GM21423 (cell line): ENCODE results near the gene ABR.
"Not testable (repeated sequence)": the region's sequence is repeated elsewhere in the genome, so short reads cannot be mapped to it uniquely, and the experiment has no call there.

Source experiments
- ATAC-seq: cut with Tn5 transposase; IDR thresholded peaks from one replicate; pipeline ENCODE4 v1.9.1; 2021; ENCODE audit warnings: mild to moderate bottlenecking, moderate library complexity; ENCODE audit not compliant: unreplicated experiment

The ABR gene

DNA sequence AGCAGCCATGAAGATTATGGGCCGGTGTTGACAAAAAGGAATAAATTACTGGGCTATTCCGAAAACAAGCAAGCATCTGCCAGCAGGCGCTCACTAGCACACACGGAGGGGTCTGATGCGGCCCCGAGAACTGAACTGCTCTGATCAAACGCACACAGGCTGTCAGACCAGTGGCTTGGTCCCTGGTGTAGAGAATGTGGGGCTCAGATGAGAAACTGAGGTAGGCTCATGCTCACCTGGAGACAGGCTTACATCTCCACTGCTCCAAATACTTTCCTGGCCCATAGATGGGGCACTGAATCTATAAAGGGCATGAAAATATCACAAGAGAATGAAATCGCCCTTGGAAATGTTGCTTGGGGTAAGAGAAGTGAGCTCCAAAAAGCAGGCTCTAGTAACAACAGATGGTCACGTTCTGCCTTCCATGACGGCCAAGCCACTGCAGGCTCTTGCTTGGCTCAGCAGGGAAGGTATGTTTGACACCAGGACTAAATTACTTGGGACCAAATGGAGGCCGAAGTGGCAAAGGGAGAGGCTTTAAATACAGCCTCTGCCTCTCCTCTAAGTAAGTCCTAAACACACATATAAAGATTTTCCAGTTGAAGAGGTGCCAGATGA, 5.4 kb downstream of the ABR start:
- no peak for ATAC-seq

DNA sequence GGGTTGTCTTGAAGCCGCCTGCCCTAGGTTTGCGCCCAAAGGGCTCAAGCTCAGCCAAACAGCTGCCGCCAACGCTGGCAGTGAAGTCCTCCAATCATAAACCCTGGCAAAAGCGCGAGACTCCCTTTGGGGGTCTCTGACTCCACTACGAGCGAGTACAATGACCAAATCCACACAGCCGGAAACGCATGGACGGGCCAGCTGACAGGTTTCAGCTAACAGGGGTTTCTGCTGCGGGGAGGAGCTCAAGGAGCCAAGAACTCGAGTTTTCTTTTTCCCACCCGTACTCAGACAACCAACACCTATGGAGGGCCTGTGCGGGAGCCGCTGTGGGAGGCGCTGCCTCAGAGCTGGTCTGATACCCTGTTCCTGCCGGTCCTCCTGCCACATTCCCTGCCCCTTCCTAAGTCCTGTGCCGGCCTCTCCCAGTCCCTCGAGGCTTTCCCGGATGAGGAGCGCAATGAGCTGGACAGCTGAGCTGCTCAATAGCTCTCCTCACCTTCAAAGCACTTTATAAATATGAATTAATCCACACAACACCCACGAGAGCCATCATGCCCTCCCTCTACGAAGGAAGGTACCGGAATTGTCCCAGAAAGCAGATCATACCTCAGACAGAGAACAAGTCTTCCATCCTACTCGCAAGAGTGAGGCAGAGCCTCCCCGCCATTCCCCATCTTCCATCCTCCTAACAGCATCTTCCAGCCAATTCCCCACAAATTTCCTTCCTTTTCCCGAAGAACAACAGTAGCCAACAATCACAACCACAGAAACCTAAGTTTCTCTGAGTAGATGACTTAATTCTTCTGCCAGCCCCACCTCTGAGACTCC, 6.1 kb downstream of the ABR start:
- no peak for ATAC-seq

DNA sequence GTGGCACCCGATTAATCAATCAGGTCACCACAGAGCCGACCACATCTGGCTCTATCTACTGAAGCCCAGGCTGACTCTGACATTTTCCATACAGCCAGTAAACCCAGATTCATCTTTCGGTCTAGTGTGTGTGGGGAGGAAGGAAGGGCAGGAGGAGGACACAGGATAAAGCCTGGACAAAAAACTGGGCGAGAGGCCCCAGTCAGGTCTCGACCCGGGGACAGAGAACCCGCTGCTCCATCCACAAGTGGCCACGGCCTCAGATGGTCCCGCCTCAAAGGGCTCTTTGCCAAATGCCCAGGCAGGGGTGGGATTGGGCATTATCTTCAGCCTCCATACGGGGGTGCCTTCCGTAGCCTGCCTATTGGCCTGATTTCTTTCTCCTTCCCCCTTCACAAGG, 7.8 kb downstream of the ABR start:
- no peak for ATAC-seq

DNA sequence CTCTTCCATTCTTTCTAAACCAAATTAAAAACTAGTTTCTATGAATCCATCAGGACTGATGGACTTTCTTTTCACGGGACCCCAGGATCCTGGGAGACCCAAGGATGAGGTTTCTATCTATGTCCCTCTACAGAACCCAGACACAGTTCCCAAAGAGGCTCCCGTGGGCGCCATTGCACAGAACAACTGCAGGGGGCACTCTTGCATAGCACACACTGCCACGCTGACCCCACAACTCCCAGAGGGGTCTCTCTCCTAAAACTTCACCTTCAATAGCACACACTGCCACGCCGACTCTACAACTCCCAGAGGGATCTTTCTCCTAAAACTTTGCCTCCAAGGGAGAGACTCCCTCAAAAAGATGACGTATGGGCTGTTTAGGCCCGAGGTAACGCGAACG, 9.0 kb downstream of the ABR start:
- no peak for ATAC-seq

DNA sequence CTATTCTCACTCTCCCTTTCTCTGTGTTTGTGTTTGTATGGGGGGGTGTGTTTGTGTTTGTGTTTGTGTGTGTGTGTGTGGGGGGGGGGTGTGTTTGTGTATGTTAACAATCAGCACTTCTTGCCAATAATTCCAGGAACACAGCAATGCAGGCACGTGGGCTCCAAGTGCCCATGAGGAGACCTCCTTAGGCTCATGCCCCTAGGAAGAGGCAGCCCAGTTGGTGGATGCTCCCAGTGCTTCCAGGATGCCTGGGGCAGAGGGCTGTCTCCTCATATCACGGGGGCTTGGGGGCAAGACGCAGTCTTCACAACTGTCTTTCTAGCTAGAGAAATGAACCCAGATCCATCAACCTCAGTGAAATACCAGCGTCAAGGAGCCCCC, 9.9 kb downstream of the ABR start:
- no peak for ATAC-seq

DNA sequence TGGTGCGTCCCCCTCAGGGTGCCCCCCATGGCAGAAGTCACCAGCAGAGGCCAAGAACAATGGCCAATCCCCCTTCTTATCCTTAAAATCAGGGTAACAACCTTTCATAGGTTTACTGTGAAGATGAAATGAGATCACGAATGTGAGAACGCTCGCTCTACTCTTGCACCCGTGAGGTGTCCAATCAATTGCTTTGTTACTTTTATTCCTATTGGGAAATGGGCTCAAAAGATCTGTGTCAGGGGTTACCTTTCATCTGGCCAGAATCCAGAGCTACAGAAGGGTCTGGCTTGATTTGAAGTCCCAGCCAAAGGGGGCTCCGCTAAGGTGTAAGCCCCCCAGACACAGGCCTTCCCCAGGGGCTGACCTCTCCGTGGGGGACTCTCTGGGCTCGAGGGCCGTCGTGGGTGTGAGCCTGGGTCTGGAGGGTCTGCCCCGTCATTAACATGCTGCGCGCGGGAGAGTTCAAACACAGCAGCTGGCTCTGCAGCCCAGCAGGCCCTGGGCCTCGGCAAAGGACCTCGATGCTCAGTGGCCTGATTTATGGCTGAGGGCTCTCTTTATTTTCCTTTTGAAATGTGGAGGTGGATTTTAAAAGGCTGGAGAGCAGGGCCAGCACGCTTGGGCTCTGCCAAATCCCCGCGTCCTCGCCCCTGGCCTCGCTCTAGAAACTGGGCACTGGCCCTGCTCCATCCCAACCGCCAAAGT, 10.4 kb downstream of the ABR start:
- no peak for ATAC-seq

DNA sequence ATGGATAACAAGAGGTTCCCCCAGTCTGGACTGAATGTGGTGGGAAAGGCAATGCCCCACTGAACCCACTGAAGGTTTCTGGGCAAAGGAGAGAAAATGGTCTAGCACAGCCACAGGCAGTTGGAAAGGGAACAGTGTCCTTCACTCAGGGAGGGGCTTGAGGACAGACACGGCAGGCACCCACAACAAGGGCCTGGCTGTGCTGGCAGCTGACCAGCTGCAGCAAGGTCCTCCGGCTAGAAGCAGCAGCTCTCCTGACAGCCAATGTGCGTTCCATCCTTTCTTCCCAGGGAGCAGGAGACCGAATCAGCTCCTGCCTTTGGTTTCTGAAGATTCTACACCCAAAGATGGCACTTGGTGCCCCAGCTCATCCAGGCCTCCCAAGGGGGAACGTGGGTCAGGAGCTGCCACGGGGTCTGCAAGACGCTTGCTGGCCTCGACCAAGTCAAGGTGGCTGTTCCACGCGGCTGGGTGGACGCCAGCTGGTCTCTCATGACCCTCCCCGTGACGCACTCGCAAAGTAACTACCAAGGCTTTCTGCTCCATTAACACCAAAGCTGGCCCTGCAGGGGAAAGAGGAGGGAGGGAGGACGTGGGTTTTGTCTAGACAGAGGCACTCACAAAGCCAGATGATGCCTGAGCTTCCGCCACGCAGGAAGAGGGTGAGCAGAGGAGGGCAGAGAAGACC, 11.1 kb downstream of the ABR start:
- ATAC-seq, result no peak

DNA sequence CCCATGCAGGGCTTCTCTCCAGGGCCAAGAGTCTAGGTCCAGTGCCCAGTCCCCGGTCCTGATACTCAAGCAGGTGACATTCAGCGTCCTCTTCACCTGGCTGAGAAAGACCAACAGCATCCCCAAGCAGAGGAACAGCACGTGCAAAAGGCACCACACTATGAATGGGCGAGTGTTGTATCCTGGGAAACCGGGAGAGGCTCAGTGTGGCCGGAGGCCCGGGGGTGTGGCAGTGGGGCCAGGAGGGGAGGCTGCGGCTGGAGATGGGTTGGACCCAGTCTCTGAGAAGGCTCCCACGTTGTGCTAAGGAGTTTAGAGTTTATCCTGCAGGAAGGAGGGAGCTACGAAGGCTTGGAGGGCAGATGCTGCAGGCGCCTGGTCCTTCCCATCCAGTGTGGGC, 13.5 kb downstream of the ABR start:
- ATAC-seq, result no peak

DNA sequence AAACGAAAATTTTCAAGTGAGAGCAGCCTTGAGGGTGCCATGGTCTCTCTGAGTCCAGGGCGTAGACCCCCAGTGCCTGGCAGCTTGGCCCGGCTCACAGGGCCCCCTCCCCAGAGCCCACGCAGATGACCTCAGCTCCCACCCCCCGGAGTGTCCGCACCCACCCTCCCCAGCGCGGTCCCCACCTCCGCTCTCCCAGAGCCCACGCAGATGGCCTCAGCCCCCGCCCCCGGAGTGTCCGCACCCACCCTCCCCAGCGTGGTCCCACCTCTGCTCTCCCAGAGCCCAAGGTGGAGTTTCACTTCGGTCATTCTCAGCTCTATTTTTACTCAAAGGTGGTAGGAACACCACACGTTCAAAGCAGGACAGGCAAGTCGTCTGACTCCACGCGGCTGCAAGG, 13.9 kb downstream of the ABR start:
- no peak for ATAC-seq

DNA sequence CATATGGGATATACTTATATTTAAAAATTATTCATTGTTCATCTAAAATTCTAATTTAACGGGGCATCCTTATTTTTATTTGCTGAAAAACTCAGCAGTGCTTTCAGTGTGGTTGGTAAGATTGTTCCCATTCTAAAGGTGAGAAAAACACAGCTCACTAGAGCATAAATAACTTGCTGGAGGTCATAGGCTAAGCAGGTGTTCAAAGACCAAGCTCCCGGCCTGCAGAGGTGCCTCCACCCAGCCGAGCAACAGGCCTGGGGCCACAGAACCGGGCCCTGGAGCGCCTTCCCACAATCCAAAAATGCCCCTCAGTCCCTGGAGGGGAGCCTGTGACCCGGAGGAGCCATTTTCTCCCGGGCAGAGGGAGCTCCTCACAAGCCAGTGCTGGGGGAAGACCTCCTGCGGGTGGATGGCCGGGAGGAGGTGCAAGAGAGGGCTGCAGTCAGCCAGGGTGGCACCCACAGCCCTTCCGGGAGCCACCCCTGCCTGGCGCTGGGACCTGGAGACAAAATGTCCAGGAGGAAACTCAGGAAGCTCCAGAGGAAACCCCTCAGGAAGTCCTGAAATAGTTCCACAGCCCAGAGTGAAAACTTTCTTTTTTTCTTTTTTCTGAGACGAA, 14.7 kb downstream of the ABR start:
- ATAC-seq, result no peak

DNA sequence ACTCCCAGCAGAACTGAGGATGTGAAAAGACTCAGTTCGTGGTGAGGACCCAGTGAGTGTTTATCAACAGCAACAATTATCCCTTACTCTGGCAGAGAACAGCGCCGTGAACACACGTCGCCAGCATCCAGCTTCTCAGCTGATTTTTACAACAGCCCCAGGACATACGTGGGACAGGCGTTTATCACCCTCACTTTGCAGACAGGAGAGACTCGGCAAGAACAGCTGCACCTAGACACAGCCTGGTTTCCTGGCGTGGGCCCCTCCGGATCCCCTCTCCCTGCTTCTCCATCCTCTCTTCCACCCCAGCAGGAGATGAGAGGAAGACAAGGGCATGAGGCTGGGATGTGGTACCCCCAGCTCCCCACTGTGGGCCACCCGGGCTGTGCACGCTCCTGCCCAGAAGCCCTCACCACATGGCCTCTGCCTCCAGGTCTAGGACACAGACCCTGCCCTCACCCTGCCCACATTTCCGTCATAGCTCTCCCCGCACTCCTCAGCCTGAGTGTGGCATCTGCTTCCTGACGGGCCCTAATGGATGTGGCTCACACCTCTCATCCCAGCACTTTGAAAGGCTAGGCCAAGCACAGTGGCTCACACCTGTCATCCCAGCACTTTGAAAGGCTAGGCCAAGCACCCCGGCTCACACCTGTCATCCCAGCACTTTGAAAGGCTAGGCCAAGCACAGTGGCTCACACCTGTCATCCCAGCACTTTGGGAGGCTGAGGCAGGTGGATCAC, 17.5 kb downstream of the ABR start:
- ATAC-seq, result no peak

DNA sequence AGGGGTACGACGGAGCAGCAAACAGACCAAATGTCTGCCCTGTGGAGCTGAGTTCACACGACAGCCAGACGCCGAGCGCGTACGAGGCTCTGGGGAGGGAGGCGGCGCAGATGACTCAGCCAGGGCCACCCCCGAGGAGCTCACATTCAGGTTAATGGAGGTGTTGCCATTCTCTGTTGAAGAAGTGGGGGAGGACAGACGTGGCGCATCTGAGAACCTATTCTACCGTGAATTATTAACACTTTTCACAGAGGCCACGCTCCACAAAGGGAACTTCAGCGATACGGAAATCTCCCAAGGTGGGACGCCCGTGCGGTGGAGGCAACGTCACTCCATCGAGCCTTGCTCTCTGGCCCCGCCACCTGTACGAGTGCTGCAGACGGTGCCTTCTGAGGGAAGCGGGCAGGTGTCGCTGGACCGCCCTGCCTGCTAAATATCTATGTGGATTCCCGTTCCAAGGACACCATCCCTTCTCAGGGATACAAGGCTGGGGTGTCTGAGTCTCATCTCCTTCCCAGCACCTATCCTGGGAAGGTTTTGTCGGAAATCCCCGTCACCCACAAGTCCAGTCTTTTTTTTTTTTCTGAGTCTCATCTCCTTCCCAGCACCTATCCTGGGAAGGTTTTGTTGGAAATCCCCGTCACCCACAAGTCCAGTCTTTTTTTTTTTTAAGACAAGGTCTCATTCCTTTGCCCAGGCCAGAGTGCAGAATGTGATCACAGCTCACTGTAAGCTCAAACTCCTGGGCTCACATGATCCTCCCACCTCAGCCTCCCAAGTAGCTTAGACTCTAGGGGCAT, 19.0 kb downstream of the ABR start:
- ATAC-seq, result no peak

DNA sequence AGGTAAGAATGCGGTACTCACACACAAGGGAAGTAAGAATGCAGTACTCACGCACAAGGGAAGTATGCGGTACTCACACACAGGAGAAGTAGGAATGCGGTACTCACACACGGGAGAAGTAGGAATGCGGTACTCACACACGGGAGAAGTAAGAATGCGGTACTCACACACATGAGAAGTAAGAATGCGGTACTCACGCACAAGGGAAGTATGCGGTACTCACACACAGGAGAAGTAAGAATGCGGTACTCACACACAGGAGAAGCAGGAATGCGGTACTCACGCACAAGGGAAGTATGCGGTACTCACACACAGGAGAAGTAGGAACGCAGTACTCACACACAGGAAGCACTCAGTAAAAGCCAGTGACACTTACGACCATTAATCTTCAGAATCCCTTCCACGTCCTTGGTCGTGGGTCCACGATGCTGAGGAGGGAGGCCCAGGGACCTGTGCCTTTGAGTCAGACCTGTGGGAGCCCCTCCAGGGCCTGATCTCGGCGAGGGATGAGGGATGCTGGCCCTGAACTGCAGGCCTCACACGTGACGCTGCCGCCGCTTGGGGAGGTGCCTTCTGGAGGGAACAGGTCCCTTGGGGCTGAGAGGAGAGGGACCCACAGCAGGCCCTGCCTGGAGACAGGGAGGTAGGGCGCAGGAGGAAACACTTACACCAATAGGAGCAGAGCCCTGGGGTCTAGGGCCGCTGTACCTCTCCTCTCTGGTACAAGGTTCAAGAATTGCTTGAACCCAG, 20.2 kb downstream of the ABR start:
- no peak for ATAC-seq

DNA sequence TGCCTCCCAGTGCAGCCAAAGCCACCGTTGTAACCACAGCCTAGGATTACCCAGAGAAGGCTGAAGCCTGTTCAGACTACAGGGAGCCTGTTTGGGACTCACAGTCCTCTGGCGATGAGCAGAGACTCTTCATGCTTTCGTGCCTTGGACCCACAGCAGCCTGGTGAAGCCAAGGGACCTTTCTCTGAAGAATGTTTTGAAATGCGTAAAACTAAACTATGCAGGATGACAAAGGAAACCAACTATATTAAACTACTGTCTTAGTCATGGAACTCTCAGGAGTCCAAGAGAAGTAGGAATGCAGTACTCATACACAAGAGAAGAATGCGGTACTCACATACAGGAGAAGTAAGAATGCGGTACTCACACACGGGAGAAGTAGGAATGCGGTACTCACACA, 20.9 kb downstream of the ABR start:
- ATAC-seq, result no peak

DNA sequence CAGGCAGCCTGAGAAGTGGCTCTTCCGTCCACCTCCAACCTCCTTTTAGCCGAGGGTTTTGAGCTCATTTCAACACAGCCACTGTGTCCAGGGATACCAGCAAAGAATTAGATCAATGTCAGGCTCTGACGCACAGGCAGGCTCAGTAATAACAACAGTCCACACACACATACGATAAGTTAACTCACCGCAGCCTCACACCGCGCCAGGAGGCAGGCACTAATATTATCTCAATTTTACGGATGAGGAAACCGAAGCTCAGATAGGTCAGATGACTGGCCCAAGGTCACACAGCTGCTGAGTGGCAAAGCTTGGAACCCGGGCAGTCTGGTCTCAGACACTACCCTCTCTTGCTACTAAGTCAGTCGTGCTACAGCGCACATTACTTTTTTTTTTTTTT, 22.9 kb downstream of the ABR start:
- no peak for ATAC-seq

DNA sequence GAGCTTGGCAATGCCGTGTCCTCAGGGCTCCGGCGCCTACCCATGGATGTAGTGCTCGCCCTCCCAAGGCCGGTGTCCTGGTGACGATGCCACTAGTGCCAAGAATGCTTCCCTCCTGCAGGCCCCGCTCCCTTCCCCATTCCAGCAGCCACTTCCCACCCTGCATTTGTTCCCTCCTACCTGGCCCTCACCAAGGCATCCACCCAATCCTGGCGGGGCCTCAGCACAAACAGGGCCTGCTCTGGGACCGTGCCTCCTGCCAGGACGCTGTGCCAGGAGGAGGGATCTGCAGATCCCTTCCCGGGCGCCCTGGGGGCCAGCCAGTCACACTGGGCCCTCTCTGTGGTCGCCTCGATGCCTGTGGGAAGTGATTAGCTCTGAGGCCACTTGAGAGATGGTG, 25.1 kb downstream of the ABR start:
- ATAC-seq, result no peak

DNA sequence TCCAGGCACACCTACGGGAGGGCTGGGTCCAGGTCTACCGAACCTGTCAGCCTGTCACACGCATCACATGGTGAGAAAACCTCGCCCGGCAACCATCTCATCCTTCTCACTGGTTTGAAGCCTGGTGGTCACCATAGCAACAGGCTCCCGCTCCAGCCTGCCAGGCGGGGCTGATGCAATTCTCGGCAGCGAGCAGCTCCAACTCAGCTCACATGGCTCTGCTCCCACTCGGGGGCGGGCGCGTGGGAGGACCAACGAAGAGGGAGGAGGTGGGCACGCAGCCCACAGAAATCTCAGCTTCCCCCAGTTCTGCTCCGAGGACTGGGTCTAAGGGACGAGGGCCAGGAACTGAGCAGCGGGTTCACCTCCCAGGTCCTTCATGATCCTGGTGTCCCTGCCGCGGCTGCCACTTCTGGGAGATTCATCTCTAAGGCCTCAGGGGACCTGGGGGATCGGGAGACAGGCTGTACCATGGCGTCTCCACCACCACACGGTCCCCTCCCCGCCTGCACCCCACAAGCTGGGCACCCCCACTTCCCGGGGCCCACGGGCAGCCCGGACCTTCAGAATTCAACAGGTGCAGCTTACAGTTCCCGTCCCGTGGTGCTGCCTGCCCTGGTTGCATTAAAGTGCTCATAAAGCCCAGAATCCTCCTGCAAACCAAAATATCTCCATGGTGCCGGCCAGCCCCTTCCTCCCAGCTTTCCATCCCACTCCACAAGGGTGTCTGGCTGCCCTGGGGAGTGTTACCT, 25.8 kb downstream of the ABR start:
- no peak for ATAC-seq

DNA sequence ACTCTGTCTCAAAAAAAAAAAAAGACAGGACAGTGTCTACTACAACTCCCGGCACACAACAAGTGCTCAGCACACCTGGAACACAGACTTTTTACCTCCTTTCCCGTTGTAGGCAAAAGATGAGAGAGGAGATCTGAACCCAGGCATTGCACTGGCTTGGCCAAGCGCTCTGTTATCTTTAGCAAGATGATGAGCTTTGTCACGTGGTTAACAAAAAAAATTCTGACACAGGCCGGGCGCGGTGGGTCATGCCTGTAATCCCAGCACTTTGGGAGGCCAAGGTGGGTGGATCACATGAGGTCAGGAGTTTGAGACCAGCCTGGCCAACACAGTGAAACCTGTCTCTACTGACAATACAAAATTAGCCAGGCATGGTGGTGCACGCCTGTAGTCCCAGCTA, 27.2 kb downstream of the ABR start:
- ATAC-seq, result not testable (repeated sequence)
